Loucy (cell line): ENCODE measurements around the gene BFSP1.

Source experiments
- EZH2phosphoT487 ChIP-seq: fragments of 200-600 bp; IDR thresholded peaks from 2 replicates; pipeline ENCODE4 v1.6.1; 2018; ENCODE audit warnings: antibody characterized with exemption, mild to moderate bottlenecking, moderate library complexity, borderline replicate concordance
- TF ChIP-seq, protein P1 (sequence below): fragments of 200-600 bp; sonication (generic); conservative IDR thresholded peaks from 2 replicates; pipeline ENCODE4 v1.5.1; 2014; ENCODE audit warnings: mild to moderate bottlenecking, antibody characterized with exemption, low read length

- TF ChIP-seq, protein P1, sequence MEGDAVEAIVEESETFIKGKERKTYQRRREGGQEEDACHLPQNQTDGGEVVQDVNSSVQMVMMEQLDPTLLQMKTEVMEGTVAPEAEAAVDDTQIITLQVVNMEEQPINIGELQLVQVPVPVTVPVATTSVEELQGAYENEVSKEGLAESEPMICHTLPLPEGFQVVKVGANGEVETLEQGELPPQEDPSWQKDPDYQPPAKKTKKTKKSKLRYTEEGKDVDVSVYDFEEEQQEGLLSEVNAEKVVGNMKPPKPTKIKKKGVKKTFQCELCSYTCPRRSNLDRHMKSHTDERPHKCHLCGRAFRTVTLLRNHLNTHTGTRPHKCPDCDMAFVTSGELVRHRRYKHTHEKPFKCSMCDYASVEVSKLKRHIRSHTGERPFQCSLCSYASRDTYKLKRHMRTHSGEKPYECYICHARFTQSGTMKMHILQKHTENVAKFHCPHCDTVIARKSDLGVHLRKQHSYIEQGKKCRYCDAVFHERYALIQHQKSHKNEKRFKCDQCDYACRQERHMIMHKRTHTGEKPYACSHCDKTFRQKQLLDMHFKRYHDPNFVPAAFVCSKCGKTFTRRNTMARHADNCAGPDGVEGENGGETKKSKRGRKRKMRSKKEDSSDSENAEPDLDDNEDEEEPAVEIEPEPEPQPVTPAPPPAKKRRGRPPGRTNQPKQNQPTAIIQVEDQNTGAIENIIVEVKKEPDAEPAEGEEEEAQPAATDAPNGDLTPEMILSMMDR = no peak
- TF ChIP-seq EZH2phosphoT487 = no peak
Measured at GRCh38 chr20:17549131-17549530, 18.0 kb upstream of the BFSP1 start.
